NCI-H1694 treated with DMSO at 0.1 percent for 48 hours (cell line): ENCODE results near the gene GNAQ.

ENCODE experiments used
- DNase-seq: peaks from one replicate; lab custom pipeline; 2025; lab: John Stamatoyannopoulos, UW

Gene GNAQ

GRCh38 chr9:77969083-77969482, 62.5 kb downstream of the GNAQ start:
- no peak for DNase-seq

DNA sequence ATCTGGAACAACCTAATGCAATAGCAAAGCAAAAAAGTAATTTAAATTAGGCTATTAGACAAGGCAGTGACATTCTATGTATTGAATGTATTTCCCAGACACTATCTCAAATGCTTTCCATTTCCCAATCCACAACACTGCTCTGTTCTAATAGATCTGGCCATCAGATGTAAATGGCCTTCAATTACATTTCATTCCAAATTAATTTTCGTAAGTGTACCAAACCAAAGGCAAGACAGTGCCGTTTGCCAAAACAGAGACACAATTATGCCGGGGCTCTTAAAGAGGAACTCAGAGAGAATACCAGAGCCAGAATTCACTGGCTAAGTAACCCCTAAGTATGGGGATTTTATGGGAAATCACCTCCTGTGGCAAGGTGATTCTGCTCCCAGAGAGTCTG, 63.1 kb downstream of the GNAQ start:
- DNase-seq: no peak

GRCh38 chr9:77966718-77967117, 64.9 kb downstream of the GNAQ start:
- no peak for DNase-seq

DNA sequence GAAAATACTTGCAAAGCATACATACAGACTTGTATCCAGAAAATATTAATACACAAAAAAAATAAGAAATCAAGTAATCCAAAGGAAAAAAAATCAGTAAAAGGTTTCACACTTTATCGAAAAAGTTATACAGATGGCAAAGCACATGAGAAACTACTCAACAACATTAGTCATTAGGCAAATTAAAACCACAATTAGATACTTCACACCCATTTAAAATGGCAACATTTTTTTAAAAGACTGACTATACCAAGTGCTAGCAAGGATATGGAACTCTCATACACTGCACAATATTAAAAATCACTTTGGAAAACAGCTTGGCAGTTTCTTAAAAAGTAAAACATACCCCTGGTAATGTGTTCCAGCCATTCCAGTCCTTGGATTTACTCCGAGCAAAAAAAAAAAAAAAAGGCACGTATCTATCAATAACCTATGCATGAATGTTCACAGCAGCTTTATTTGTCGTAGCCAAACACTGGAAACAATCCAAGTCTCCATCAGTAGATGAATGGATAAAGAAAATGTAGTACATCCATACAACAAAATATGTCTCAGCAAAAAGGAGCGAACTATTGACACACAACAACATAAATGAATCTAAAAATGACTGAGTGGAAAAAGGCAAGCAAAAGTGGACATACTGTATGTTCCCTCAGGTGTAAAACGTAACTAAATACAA, 66.0 kb downstream of the GNAQ start:
- no peak for DNase-seq

DNA sequence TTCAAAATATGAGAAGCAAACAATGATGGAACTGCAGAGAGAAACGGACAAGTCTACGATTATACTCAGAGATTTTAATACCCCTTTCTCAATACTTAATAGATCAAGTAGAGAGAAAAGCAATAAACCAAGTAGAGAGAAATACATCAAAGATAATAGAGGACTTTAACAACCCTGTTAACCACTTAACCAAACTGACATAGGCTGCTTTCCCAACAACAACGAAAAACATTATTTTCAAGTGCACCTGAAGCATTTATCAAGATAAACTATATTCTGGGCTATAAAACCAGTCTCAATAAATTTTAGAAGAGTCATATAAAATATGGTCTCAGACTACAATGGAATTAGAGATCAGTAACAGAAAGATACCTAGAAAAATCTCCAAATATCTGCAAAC, 67.4 kb downstream of the GNAQ start:
- DNase-seq: no peak

DNA sequence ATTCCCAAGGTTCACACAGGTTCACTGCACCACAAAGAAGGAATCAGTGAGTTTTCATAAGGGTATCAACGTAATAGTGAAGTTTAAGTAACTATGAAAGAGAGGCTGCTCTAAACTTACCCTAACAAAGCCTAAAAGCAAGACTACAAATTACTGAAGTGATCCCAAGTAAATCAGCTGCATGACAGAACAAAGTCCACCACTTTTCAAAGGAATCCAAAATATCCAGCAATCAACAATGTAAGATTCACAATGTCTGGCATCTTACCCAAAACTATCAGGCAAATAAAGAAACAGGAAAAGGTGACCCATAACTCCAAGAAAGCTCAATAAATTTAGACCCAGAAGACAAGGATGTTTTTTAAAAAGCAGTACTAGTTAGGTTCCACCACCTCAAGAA, 70.1 kb downstream of the GNAQ start:
- no peak for DNase-seq

DNA sequence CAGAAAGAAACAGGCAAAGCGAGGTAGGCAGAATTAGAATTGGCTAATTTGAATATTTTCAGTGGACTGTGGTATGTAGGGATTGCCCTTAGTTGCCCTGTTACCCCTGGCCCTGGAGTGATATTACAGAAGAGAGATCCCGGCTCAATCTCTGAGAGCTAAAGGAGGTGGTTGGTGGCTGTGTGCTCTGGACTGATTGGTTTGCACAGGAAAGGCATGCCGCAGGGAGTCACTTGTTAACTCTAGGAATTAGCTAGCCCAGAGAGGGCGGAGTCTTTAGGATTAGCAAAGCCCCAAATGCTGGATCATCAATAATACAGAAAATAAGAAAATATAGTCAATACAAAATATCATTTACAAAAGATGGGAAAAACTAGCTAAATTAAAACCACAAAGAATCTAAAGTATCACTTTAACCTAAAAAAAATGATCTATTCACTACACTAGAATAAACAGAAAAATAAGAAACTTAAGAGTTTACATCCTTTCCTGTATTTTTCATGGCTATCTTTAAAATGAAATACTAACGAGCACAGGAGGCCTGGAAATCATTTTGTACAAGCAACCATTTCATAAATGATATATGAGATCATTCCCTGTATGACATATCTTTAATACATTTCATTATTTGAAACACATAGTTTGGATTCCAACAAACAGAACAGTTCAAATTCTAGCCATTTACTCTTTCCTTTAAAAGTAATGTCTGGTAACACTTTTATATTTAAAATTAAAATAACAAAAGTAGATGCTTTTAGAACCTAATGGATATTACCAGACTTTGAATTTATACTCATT, 71.1 kb downstream of the GNAQ start:
- DNase-seq: no peak

- no peak for DNase-seq
Observed at GRCh38 chr9:77959803-77960202, 71.8 kb downstream of the GNAQ start.

- no peak for DNase-seq
Observed at GRCh38 chr9:77957652-77958051, 74.0 kb downstream of the GNAQ start.

GRCh38 chr9:77956555-77956954, 75.1 kb downstream of the GNAQ start:
- DNase-seq: no peak

GRCh38 chr9:77954666-77955015, 77.0 kb downstream of the GNAQ start:
- no peak for DNase-seq

DNA sequence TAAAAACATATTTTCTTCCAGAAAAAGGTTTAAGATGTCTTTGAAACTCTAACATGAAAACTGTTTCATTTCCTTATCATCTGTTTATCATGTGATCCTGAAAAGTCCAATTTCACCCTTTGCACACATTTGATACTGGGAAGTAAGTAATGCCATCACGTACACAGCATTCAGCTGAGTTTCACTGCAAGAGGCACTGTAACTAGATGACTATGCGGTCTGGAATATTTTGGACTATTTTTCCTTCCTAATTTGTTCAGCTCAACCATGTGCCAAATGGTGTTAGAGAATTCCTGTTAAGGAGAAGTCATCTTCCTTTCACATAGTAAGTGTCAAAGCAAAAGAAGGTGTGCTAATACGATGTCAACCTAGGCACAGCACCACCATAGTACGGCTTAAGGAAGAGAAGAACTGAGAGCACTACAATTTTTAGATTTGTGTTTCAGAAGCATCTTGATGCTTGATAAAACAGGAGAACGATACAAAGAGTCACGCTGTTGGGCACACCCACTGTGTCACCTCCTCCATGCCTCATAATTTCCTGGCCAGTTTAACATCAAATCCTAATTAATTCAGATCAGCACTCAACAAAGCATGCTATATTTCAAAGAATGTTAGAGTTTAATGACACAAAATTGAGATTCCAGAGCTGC, 77.5 kb downstream of the GNAQ start:
- no peak for DNase-seq

DNA sequence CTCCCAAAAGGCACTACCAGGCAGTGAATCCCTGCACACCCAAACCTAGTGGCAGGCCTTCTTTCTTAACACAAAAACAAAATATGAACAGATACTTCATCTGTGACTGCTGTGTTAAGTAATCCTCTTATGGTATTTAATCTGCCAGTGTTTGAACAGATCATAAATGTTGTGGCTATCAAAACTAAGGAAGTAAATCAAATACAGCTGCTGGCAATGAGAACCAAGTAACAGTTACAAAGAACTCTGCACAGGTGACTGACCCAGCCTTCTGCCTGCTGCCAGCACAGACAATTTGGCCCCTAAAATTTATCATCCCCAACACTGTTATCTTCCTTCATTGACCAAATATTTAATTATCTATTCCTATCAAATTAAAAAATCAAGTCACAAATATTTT, 78.0 kb downstream of the GNAQ start:
- no peak for DNase-seq

DNA sequence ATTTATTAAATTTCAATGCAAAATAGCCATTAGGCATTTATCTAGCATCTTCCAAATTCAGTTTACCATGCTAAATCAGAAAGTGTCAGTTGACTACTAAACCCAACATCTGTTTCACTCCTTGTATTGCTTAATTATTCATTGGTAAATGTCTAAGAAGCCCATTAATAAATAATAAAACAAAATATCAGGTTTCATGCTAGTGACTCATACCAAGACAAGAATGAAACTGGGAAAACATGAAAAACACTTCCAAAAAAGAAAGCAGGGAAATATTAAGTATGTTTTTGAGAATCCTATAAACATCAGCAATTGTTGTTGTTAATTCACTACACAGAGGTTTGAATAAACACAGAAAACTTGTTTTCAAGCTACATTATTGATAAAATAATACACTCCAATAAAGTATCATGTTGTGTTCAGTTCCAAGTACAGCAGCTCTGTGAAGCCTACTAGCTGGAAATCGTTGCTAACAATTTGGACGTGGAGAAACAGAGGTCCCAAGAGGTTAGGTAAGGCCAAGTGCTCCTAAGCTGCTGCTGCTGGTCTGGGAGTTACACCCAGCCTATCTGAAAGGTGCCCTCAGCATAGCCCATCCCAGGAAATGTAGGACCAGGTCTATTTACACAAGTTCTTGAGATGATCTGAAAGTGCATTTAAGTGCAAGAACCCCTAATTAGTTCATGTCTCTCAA, 78.8 kb downstream of the GNAQ start:
- no peak for DNase-seq

GRCh38 chr9:77951369-77951768, 80.2 kb downstream of the GNAQ start:
- no peak for DNase-seq

DNA sequence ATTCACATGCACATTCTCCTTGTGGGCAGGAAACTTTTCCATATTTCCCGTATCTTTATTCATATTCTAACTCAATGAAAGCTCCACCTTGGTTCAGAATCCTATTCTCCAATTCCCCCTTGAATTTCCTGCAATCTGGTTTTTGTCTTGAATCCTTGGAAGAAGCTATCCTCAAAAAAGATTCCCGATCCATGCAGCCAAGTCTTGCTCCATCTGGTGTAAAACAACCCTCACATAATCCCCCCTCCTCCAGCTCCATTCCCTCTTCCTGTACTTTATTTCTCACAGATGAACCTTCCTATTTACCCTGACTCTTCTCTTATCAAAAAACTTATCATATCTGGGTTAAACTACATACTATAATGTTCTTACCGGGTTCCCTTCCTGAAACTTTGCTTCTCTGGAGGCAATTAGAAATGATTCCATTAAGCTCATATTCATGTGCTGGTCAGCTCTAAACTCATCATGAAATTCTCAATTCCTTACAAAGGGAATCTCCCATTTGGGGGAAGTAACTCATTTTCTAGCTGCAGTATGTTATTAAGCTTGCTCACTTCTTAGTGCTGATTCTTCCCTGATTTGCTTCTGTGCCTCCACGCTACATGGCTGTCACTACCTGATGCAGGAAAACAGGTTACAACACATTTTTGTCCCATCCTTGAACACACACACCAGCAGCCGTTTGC, 81.7 kb downstream of the GNAQ start:
- no peak for DNase-seq

- no peak for DNase-seq
Observed at GRCh38 chr9:77947651-77948050, 84.0 kb downstream of the GNAQ start.

GRCh38 chr9:77946969-77947620, 84.5 kb downstream of the GNAQ start:
- DNase-seq: no peak

- DNase-seq: no peak
Observed at GRCh38 chr9:77946296-77946695, 85.3 kb downstream of the GNAQ start.

GRCh38 chr9:77945798-77946197, 85.8 kb downstream of the GNAQ start:
- no peak for DNase-seq

- DNase-seq: no peak
Observed at GRCh38 chr9:77944556-77945243, 86.9 kb downstream of the GNAQ start.
